Stomach (tissue), 9 donors: ENCODE data around the gene MED23. TPM values are rescaled to one million over a fixed set of nuclear protein-coding genes. Genes with fewer than 3 reads are reported as not detected.
"Not testable (repeated sequence)": the region's sequence is repeated elsewhere in the genome, so short reads cannot be mapped to it uniquely, and the experiment has no call there.

Experiments used
- DNase-seq, 2 donors: peaks; one replicate each; pipeline versions ENCODE4 v3.0.0 to v3.0.0-alpha.2; 2013 to 2019
- H3K27ac ChIP-seq, 5 donors: fragments of 200-600 bp in 4 of 5; sonication (generic) in 4 of 5; one replicate each; pipeline ENCODE4 v1.5.1; 2013 to 2019; ENCODE audit warnings: mild to moderate bottlenecking in 1 of 5, moderate library complexity in 1 of 5
- H3K27me3 ChIP-seq, 3 donors: fragments of 200-600 bp; sonication (generic); one replicate each; pipeline ENCODE4 v1.5.1; 2017 to 2019; ENCODE audit warnings: mixed run types in 1 of 3
- H3K36me3 ChIP-seq, 4 donors: fragments of 200-600 bp; sonication (generic); 1 replicate in 3 of 4; 2 replicates in 1 of 4; pipeline ENCODE4 v1.5.1; 2016 to 2019
- H3K4me1 ChIP-seq, 4 donors: fragments of 200-600 bp; sonication (generic); one replicate each; pipeline ENCODE4 v1.5.1; 2016 to 2019
- H3K4me3 ChIP-seq, 4 donors: fragments of 200-600 bp; sonication (generic) in 3 of 4; one replicate each; pipeline ENCODE4 v1.5.1; 2016 to 2019; ENCODE audit warnings: mild to moderate bottlenecking in 1 of 4
- H3K9me3 ChIP-seq, 4 donors: fragments of 200-600 bp; sonication (generic); one replicate each; pipeline ENCODE4 v1.5.1; 2016 to 2019
- EP300 ChIP-seq: sonication (generic); formaldehyde crosslinking; IDR thresholded peaks from one replicate; pipeline ENCODE4 v1.6.1; 2017; ENCODE audit warnings: antibody characterized with exemption
- POLR2A ChIP-seq, 4 donors: fragments of 450-650 bp; IDR thresholded peaks; one replicate each; pipeline ENCODE4 v1.6.1; 2016; ENCODE audit warnings: antibody characterized with exemption in 4 of 4, control low read depth in 2 of 4, mild to moderate bottlenecking in 1 of 4, moderate library complexity in 1 of 4
- POLR2AphosphoS5 ChIP-seq, 3 donors: sonication (generic); formaldehyde crosslinking; IDR thresholded peaks; one replicate each; pipeline ENCODE4 v1.6.1; 2016; ENCODE audit warnings: antibody characterized with exemption in 3 of 3
- WGBS, 5 donors: extraction: QIAGEN DNeasy Blood & Tissue Kit in 3 of 5; methylation state at CpG; one replicate each; pipeline versions ENCODE4 v1.1.5 to v1.1.7; 2013 to 2018; 5-methylcytosine and 5-hydroxymethylcytosine counted together
- intact Hi-C: fragments of 100-400 bp; cut with DNase I; formaldehyde crosslinking; loops from one replicate; pipeline ENCODE4 v1.15.1; 2023; ENCODE audit warnings: low total_unique reads
- polyA plus RNA-seq, 3 donors: library from polyadenylated mRNA; stranded (reverse); fragments of 200-250 nt; gene quantifications; one replicate each; pipeline ENCODE4 v1.2.3, GENCODE V29; 2013
- total RNA-seq, 5 donors: library from RNA; depleted of rRNA; stranded (reverse); fragments of >200 nt; gene quantifications; one replicate each; pipeline versions ENCODE4 v1.1.0 to v1.2.3, GENCODE V29; 2014 to 2016
- TF ChIP-seq, protein P1 (sequence below), 7 experiments: fragments of 450-650 bp in 4 of 7; fragments of 200-600 bp in 3 of 7; sonication (generic) in 3 of 7; IDR thresholded peaks; one replicate each; pipeline ENCODE4 v1.5.1; 2016 to 2019; ENCODE audit warnings: antibody characterized with exemption in 7 of 7, control low read depth in 2 of 7, mild to moderate bottlenecking in 1 of 7
- donor health status: healthy with polysubstance abuse.
- donor health status: Bipolar disorder and iron deficiency.
- donor health status: healthy.

The MED23 gene
- total and polyA plus RNA-seq, 8 donors: 4.0 to 107 (median 13.7) TPM

DNA sequence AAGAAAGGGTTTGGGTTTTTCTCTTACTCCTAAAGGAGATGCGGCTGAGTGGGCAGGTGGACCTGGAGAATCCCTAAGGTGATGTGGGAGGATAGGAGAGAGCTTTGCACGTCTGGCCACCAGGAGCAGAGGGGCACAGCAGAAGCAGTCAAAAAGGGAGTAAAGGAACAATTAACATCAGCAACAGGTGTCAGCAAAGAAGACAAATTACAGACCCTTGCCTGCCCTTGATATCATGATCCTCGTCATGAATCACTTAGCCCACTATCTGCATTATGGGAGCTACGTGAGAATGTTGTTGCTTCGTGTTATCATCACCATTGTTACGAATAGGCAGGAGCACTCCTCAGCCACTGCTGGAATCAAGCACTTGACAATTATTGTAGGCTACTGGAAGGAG is 80.6 kb downstream of the MED23 start:
- H3K4me1 ChIP-seq: no peaks in the 10 kb centered on the region
- DNase-seq: no peak
- no peaks in the 10 kb centered on the region for H3K27me3 ChIP-seq
- H3K4me3 ChIP-seq: no peak overlapping the region
- H3K9me3 ChIP-seq: no peaks in the 10 kb centered on the region
- no peaks in the 10 kb centered on the region for H3K36me3 ChIP-seq
- intact Hi-C loops: no loop called here
- TF ChIP-seq EP300 (no peak), POLR2A (IDR thresholded peaks at IDR 0.05) (no peak), POLR2AphosphoS5 (IDR thresholded peaks at IDR 0.05) (no peak)
- TF ChIP-seq, protein P1, sequence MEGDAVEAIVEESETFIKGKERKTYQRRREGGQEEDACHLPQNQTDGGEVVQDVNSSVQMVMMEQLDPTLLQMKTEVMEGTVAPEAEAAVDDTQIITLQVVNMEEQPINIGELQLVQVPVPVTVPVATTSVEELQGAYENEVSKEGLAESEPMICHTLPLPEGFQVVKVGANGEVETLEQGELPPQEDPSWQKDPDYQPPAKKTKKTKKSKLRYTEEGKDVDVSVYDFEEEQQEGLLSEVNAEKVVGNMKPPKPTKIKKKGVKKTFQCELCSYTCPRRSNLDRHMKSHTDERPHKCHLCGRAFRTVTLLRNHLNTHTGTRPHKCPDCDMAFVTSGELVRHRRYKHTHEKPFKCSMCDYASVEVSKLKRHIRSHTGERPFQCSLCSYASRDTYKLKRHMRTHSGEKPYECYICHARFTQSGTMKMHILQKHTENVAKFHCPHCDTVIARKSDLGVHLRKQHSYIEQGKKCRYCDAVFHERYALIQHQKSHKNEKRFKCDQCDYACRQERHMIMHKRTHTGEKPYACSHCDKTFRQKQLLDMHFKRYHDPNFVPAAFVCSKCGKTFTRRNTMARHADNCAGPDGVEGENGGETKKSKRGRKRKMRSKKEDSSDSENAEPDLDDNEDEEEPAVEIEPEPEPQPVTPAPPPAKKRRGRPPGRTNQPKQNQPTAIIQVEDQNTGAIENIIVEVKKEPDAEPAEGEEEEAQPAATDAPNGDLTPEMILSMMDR (IDR thresholded peaks at IDR 0.05): no peak
- H3K27ac ChIP-seq: no peak overlapping the region
- WGBS, 5 donors: 73 to 85% (median 77%) methylated on average over 6 of the region's 6 CpGs

DNA sequence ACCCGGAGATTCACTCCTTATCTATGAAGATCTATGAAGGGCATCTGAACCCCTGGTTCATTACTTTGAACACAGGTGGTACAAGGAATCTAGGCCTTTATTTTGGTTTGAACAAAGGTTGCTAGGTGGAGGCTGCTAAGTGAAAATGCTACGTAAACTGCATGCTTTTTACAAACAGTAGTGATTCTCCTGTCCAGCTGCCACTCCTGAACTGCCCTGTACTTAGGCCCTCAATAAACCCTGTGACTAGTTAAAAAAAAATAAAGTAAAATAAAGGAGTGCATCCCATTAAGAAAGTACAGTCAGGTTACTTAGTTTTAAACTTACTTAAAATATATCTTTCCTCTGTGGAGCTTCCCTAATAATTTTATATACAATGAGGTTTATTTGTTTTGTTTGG is 82.7 kb downstream of the MED23 start:
- 45 to 77% (median 71%) methylated on average over 2 of the region's 2 CpGs for WGBS, 5 donors
- DNase-seq: no peak

DNA sequence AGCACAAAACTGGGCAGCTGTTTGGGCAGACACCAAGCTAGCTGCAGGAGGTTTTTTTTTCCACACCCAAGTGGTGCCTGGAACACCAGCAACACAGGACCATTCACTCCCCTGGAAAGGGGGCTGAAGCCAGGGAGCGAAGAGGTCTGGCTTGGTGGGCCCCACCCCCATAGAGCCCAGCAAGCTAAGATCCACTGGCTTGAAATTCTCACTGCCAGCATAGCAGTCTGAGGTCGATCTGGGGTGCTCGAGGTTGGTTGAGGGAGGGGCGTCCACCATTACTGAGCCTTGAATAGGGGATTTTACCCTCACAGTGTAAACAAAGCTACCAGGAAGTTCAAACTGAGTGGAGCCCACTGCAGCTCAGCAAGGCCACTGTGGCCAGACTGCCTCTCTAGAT is 89.4 kb downstream of the MED23 start:
- intact Hi-C loops: not testable (repeated sequence)
- 38 to 70% (median 53%) methylated on average over 3 to 4 of the region's 4 CpGs for WGBS, 5 donors

More for the DNA sequence above, 82.7 kb downstream of the MED23 start:
- Histone ChIP-seq H3K27me3 (no peaks in the 10 kb centered on the region), H3K27ac (no peak overlapping the region), H3K9me3 (no peaks in the 10 kb centered on the region), H3K36me3 (no peaks in the 10 kb centered on the region), H3K4me3 (no peak overlapping the region), H3K4me1 (no peaks in the 10 kb centered on the region)
- no peak for TF ChIP-seq POLR2A (IDR thresholded peaks at IDR 0.05)
- TF ChIP-seq POLR2AphosphoS5 (IDR thresholded peaks at IDR 0.05): no peak
- TF ChIP-seq, protein P1 (IDR thresholded peaks at IDR 0.05): no peak
- TF ChIP-seq EP300: no peak
- intact Hi-C loops: no loop called here

DNA sequence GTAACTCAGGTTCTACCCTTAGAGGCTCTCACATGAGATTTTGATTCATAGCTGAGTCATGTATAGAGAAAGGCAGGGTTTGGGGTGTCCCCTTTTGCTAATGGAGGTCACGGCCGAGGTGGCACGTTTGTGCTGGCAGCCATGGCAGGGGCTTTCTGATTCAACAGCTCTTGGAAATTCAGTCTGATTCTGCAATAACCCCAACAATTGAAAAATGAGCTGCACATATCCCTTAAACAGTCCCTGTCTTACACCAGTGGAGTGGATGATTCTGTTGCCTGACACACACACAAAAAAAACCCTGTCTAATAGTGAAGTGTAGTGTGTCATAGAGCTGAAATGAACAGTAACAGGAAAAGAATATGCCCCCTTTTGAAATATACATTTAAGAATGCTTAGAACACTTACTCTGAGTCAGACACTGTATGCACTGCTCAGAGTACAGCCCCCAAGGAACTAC is 95.4 kb downstream of the MED23 start:
- H3K9me3 ChIP-seq: no peaks in the 10 kb centered on the region
- H3K27ac ChIP-seq: no peak overlapping the region
- no peaks in the 10 kb centered on the region for H3K4me1 ChIP-seq
- intact Hi-C loops: loop anchor here (5.0 kb wide), 1 partner anchor 335 kb away; no protein-coding TSS in a partner anchor
- TF ChIP-seq, protein P1 (IDR thresholded peaks at IDR 0.05): no peak
- TF ChIP-seq POLR2A (IDR thresholded peaks at IDR 0.05) (no peak), POLR2AphosphoS5 (IDR thresholded peaks at IDR 0.05) (no peak), EP300 (no peak)
- no peak for DNase-seq
- no peak overlapping the region for H3K4me3 ChIP-seq
- H3K36me3 ChIP-seq: no peaks in the 10 kb centered on the region
- WGBS, 5 donors: 57 to 73% (median 70%) methylated on average over 3 of the region's 3 CpGs
- no peaks in the 10 kb centered on the region for H3K27me3 ChIP-seq

More for the DNA sequence above, 89.4 kb downstream of the MED23 start:
- not testable (repeated sequence) for DNase-seq, H3K9me3 ChIP-seq, H3K27me3 ChIP-seq, H3K27ac ChIP-seq, H3K4me1 ChIP-seq, H3K4me3 ChIP-seq, H3K36me3 ChIP-seq

DNA sequence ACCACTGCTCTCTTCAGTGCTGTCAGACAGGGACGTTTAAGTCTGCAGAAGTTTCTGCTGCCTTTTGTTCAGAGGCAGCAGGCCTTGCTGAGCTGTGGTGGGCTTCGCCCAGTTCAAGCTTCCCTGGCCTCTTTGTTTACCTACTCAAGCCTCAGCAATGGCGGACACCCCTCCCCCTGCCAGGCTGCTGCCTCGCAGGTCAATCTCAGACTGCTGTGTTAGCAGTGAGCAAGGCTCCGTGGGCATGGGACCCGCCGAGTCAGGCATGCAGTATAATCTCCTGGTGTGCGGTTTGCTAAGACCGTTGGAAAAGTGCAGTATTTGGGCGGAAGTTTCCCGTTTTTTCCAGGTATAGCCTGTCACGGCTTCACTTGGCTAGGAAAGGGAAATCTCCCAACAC is 96.4 kb downstream of the MED23 start:
- not testable (repeated sequence) for H3K4me3 ChIP-seq, H3K36me3 ChIP-seq, H3K27ac ChIP-seq, DNase-seq, H3K4me1 ChIP-seq, H3K9me3 ChIP-seq, H3K27me3 ChIP-seq
- intact Hi-C loops: loop anchor here (5.0 kb wide), 1 partner anchor 334 kb away; no protein-coding TSS in a partner anchor
- WGBS, 5 donors: 80 to 92% (median 89%) methylated on average over 10 to 12 of the region's 12 CpGs

DNA sequence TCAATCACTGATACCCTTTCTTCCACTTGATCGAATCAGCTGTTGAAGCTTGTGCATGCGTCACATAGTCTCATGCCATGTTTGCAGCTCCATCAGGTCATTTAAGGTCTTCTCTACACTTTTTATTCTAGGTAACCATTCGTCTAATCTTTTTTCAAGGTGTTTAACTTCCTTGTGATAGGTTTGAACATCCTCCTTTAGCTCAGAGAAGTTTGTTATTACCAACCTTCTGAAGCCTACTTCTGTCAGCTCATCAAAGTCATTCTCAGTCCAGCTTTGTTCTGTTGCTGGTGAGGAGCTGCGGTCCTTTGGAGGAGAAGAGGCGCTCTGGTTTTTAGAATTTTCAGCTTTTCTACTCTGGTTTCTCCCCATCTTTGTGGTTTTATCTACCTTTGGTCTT is 97.1 kb downstream of the MED23 start:
- H3K4me3 ChIP-seq: not testable (repeated sequence)

More for the DNA sequence above, 97.1 kb downstream of the MED23 start:
- intact Hi-C loops: loop anchor here (5.0 kb wide), 1 partner anchor 334 kb away; no protein-coding TSS in a partner anchor
- H3K4me1 ChIP-seq, DNase-seq, H3K27me3 ChIP-seq, H3K27ac ChIP-seq, H3K9me3 ChIP-seq, H3K36me3 ChIP-seq: not testable (repeated sequence)
- WGBS, 5 donors: 80 to 85% (median 84%) methylated on average over 5 of the region's 5 CpGs
